HG03175 (cell line): ENCODE data around the gene PPM1H.
"Not testable (repeated sequence)": the region's sequence is repeated elsewhere in the genome, so short reads cannot be mapped to it uniquely, and the experiment has no call there.

ENCODE experiments used
- ATAC-seq: cut with Tn5 transposase; IDR thresholded peaks from one replicate; pipeline ENCODE4 v1.9.1; 2021; ENCODE audit warnings: mild to moderate bottlenecking, moderate library complexity; ENCODE audit not compliant: unreplicated experiment

Gene PPM1H

DNA sequence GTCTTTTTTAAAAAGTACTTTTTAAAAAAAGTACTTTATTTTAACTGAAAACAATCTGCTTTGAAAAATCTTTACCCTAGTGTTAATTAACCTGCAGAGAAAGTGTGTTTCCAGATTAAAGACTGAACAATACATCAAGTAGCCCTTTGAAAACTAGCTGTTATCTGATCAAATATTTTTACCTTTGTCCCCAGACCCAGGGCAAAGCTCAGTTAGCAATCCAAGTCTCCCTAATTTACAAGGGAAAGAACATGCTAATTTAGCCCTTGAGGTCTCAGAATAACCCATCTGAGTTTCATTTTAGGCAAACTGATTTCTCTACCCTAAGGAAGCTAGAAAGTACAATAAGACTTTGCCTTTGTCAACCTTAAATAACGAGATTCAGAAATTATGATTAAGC, 91.2 kb downstream of the PPM1H start:
- ATAC-seq = no peak

GRCh38 chr12:62841846-62842245, 93.1 kb downstream of the PPM1H start:
- no peak for ATAC-seq

DNA sequence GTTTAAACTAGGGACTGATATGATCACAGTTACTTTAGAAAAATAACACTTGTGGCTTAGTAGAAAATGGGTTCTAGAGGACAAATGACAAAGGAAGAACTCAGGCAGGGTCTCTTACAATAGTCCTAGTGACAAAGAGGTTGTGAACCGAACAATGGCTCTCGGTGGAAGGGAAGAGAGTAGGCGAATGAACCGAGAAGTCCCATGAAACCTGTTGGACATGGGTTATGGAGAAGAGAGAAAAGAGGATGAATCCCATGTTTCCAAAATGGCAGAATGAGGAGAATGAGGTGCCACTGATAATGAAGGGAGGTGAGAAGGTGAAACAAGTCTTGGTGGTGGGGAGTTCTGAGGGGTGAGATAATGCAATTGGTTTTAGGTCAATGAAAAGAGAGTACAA, 94.1 kb downstream of the PPM1H start:
- ATAC-seq = no peak

- no peak for ATAC-seq
Measured at GRCh38 chr12:62839869-62840660, 94.9 kb downstream of the PPM1H start.

- ATAC-seq = no peak
Measured at GRCh38 chr12:62834971-62835547, 99.9 kb downstream of the PPM1H start.

DNA sequence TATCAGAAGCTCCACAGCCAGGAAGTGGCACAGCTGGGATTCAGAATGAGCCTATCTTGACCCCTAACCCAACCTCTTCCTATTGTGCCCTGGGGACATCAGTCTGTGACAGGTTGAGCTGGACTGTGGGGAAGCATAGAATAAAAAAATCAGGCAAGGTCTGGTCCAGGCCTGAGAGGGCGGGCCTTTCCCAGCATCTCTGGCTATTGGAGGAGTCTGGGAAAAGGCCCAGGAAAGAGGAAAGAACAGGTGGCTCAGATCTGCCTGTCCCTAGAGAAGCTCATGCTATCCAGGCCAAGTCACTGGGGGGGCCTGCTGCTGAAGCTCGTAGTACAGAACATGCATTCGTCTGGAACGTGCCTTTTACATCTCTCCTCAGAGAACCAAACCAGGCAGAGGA, 100.5 kb downstream of the PPM1H start:
- no peak for ATAC-seq

GRCh38 chr12:62833634-62834033, 101.3 kb downstream of the PPM1H start:
- ATAC-seq = no peak

- ATAC-seq = no peak
Measured at GRCh38 chr12:62832558-62832957, 102.4 kb downstream of the PPM1H start.

DNA sequence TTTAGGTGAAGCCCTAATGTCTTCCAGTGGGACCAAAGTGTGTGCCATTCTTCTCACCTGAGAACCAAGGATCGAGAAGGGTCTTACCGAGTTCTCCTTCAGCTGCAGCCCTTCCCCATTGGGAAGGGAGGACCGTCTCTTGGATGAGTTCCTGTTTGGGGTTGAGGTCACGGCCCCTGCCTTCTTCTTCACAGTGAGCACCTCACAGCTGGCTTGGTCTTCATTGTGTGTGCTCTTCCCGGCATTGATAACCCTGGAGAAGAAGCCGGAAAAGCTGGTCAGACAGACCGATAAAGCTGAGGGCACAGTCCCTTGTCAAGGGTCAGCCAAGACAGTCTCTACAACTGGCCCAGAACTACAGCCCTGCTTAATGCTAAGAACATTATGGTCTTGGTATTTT, 102.9 kb downstream of the PPM1H start:
- ATAC-seq = no peak

DNA sequence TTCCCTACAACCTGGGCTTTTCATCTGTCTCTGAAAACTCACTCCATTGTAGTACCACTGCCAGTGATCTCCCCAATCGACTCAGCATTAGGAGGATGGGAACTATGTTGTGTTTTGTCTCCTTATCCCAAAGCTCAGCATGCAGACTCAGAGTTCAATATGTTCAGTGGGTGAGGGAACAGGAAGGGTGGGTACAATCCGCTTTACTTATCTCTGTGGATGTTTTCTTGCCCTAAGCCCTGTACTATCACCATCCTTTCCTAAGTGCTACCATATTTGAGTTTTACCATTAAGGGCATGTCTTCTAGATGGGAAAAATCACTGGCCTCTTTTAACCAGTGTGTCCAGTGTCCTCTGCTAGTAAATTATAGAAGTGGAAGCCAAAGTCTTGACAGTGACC, 107.1 kb downstream of the PPM1H start:
- ATAC-seq = no peak

DNA sequence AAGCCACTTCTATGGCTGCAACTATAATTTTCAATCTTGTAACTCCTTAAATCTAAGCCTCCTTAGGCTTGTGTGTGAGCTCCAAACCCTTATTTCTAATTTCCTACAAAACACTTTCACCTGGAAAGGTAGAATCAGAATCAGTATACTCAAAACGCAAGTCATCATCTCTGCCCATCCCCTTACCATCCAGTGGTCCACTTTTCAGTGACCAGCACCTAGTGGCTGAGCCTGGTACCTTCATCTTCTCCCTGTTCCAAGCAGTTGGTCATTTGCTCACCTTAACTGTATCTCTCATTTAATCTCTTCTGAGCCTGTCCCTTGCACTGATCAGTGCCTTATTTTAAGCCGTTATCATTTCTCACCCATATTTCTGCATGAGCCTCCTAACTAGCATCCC, 107.9 kb downstream of the PPM1H start:
- no peak for ATAC-seq

- ATAC-seq = no peak
Measured at GRCh38 chr12:62817556-62818271, 117.2 kb downstream of the PPM1H start.

GRCh38 chr12:62814243-62814642, 120.7 kb downstream of the PPM1H start:
- no peak for ATAC-seq

- ATAC-seq = no peak
Measured at GRCh38 chr12:62813031-62813829, 121.7 kb downstream of the PPM1H start.

DNA sequence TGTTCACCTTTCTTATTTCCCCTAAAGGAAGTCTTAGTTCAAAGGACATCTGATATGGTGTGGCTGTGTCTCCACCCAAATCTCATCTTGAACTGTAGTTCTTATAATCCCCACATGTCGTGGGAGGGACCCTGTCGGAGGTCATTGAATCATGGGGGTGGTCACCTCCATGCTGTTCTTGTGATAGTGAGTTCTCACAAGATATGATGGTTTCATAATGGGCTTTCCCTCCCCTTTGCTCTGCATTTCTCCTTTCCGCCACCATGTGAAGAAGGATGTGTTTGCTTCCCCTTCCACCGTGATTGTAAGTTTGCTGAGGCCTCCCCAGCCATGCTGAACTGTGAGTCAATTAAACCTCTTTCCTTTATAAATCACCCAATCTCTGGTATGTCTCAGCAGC, 123.5 kb downstream of the PPM1H start:
- not testable (repeated sequence) for ATAC-seq

- no peak for ATAC-seq
Measured at GRCh38 chr12:62808166-62808879, 126.6 kb downstream of the PPM1H start.

GRCh38 chr12:62806893-62807292, 128.1 kb downstream of the PPM1H start:
- no peak for ATAC-seq

DNA sequence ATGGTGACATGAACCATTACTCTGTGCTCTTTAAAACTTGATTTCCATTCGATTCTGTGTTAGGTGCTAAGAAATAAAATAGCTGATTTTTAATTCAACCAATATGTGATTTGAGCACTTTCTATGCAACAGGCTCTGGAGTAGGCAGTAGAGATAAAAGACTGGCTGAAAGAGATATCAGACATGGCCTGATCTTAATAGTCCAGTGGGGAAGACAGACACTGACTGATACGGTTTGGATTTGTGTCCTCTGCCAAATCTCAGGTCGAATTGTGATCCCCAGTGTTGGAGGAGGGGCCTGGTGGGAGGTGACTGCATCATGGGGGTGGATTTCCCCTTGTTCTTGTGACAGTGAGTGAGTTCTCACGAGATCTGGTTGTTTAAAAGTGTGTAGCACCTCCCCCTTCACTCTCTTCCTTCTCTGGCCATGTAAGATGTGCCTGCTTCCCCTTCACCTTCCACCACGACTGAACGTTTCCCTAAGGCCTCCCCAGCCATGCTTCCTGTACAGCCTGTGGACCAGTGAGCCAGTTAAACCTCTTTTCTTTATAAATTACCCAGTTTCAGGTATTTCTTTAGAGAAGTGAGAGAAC, 128.6 kb downstream of the PPM1H start:
- ATAC-seq = no peak

GRCh38 chr12:62805517-62805916, 129.4 kb downstream of the PPM1H start:
- no peak for ATAC-seq

DNA sequence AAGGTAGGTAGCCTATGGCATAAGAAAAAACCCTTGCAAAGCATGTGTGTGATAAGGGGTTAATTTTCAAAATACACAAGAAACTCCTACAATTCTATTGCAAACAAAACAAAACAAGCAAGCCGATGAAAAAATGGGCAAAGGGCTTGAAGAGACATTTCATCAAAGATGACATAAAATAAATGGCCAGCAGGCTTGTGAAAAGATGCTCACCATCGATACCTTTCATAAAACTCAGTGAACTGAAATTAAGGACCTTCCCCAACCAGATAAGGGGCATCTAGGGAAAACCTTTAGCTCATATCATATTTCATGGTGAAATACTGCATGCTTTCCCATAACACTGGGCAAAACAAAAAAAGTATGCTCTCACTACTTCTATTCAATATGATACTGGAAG, 131.2 kb downstream of the PPM1H start:
- no peak for ATAC-seq
